CD4-positive, alpha-beta memory T cell (primary cell): ENCODE results near the gene KRTAP10-3. TPM values are rescaled to one million over a fixed set of nuclear protein-coding genes. Genes with fewer than 3 reads are reported as not detected.
A peak's percentile ranks its signal among the peaks of the same experiment; 100 is the strongest.
"Not testable (repeated sequence)": the region's sequence is repeated elsewhere in the genome, so short reads cannot be mapped to it uniquely, and the experiment has no call there.

Experiments used
- CTCF ChIA-PET: fragments of 350-600 bp; sonication (Branson Sonifier 250); formaldehyde crosslinking; loops from one replicate; lab custom pipeline; 2021; ENCODE audit warnings: inconsistent platforms; ENCODE audit not compliant: partially characterized antibody; lab: Charles Lee
- POLR2A ChIA-PET: fragments of 350-600 bp; sonication (Branson Sonifier 250); formaldehyde crosslinking; loops from one replicate; lab custom pipeline; 2021; ENCODE audit not compliant: partially characterized antibody; lab: Charles Lee
- DNase-seq, 5 donors: peaks; one replicate each; pipeline versions ENCODE4 v3.0.0 to v3.0.0-alpha.2; 2020 to 2022; ENCODE audit warnings: mixed read lengths in 1 of 5
- H3K27ac ChIP-seq: one replicate; pipeline ENCODE4 v1.7.0; 2013; ENCODE audit warnings: low read depth, low read length
- H3K27me3 ChIP-seq: 2 replicates; pipeline ENCODE4 v1.7.0; 2013; ENCODE audit warnings: mild to moderate bottlenecking, low read length, moderate library complexity; ENCODE audit not compliant: insufficient read depth
- H3K36me3 ChIP-seq: 2 replicates; pipeline ENCODE4 v1.7.0; 2013; ENCODE audit warnings: mild to moderate bottlenecking, low read length, moderate library complexity; ENCODE audit not compliant: insufficient read depth
- H3K4me1 ChIP-seq: 2 replicates; pipeline ENCODE4 v1.7.0; 2013; ENCODE audit warnings: mild to moderate bottlenecking, low read length, moderate library complexity; ENCODE audit not compliant: insufficient read depth
- H3K4me3 ChIP-seq, 2 donors: one replicate each; pipeline ENCODE4 v1.7.0; 2013; ENCODE audit warnings: low read length in 2 of 2, mild to moderate bottlenecking in 1 of 2
- H3K9me3 ChIP-seq, 2 donors: one replicate each; pipeline ENCODE4 v1.7.0; 2013; ENCODE audit warnings: low read length in 2 of 2, control low read depth in 1 of 2; ENCODE audit not compliant: control insufficient read depth in 1 of 2
- H3K27ac Mint-ChIP-seq, 7 donors: one replicate each; pipeline ENCODE4 v1.8.0; 2020 to 2021; ENCODE audit warnings: mixed read lengths in 7 of 7, mild to moderate bottlenecking in 6 of 7, inconsistent platforms in 3 of 7, moderate library complexity in 3 of 7
- H3K27me3 Mint-ChIP-seq, 2 donors: one replicate each; pipeline ENCODE4 v1.8.0; 2020 to 2021; ENCODE audit warnings: mixed read lengths in 2 of 2
- H3K36me3 Mint-ChIP-seq, 2 donors: one replicate each; pipeline ENCODE4 v1.8.0; 2020 to 2021; ENCODE audit warnings: mixed read lengths in 2 of 2, inconsistent platforms in 1 of 2, mild to moderate bottlenecking in 1 of 2
- H3K4me1 Mint-ChIP-seq, 4 donors: one replicate each; pipeline ENCODE4 v1.8.0; 2020 to 2021; ENCODE audit warnings: mixed read lengths in 4 of 4, mild to moderate bottlenecking in 1 of 4
- H3K4me3 Mint-ChIP-seq, 8 donors: one replicate each; pipeline ENCODE4 v1.8.0; 2020 to 2021; ENCODE audit warnings: mixed read lengths in 8 of 8, mild to moderate bottlenecking in 7 of 8, moderate library complexity in 6 of 8, inconsistent platforms in 3 of 8
- H3K9me3 Mint-ChIP-seq, 8 donors: one replicate each; pipeline ENCODE4 v1.8.0; 2020 to 2021; ENCODE audit warnings: mixed read lengths in 8 of 8, mild to moderate bottlenecking in 5 of 8, inconsistent platforms in 3 of 8, moderate library complexity in 1 of 8
- intact Hi-C: fragments of 100-400 bp; cut with micrococcal nuclease; formaldehyde crosslinking; loops from one replicate; pipeline ENCODE4 v1.15.1; 2023
- polyA plus RNA-seq, 2 donors: library from polyadenylated mRNA; unstranded; fragments of 300-500 nt; fragmentation: Illumina TruSeq; gene quantifications; one replicate each; pipeline ENCODE4 v1.2.3, GENCODE V29; 2021
- total RNA-seq, 2 experiments: library from RNA; stranded (reverse); gene quantifications; one replicate each; pipeline ENCODE4 v1.2.3, GENCODE V29; 2021

Gene KRTAP10-3
- total and polyA plus RNA-seq, 4 experiments from 2014 or later = not detected

- H3K27ac Mint-ChIP-seq = peak within 1 kb of the TSS in 5 of 7 donors; percentile 29 to 83 (median 50)
- CTCF ChIA-PET = not testable (repeated sequence)
These were observed 41.8 kb upstream of the KRTAP10-3 start, which contains the start of gene KRTAP10-7 for GRCh38 chr21:44600118-44600978. TSS of gene KRTAP10-7 (plus strand) at chr21:44600597. CDS start at chr21:44600622, 25 bp downstream.

GRCh38 chr21:44599264-44600029 lies 40.9 kb upstream of the KRTAP10-3 start:
- H3K4me3 Mint-ChIP-seq = no peak overlapping the region
- peaks cover 0 to 12% (median 5%) of the 10 kb centered on the region in 8 donors for H3K9me3 Mint-ChIP-seq
- intact Hi-C loops = no loop called here
- POLR2A ChIA-PET = no interaction called here
- Histone ChIP-seq H3K9me3 (no peaks in the 10 kb centered on the region), H3K27me3 (no peaks in the 10 kb centered on the region), H3K4me1 (no peaks in the 10 kb centered on the region), H3K4me3 (no peak overlapping the region), H3K27ac (no peak overlapping the region), H3K36me3 (no peaks in the 10 kb centered on the region)
- CTCF ChIA-PET = no interaction called here
- no peak for DNase-seq
- H3K36me3 Mint-ChIP-seq = no peaks in the 10 kb centered on the region
- peaks cover 0 to 5% (median 1%) of the 10 kb centered on the region in 4 donors for H3K4me1 Mint-ChIP-seq
- H3K27me3 Mint-ChIP-seq = peaks cover 10% of the 10 kb centered on the region in 2 donors
- H3K27ac Mint-ChIP-seq = no peak overlapping the region

More at GRCh38 chr21:44600118-44600978, 41.8 kb upstream of the KRTAP10-3 start, which contains the start of gene KRTAP10-7:
- H3K4me3 ChIP-seq, H3K9me3 ChIP-seq, H3K27ac ChIP-seq, H3K36me3 Mint-ChIP-seq, DNase-seq, H3K27me3 ChIP-seq, H3K4me1 Mint-ChIP-seq, intact Hi-C loops, H3K4me1 ChIP-seq, POLR2A ChIA-PET, H3K4me3 Mint-ChIP-seq, H3K36me3 ChIP-seq: not testable (repeated sequence)
- Mint-ChIP-seq H3K9me3 (peaks cover 0 to 12% (median 5%) of the 10 kb centered on the region in 8 donors), H3K27me3 (peaks cover 13% of the 10 kb centered on the region in 2 donors)

GRCh38 chr21:44598061-44598460 lies 39.5 kb upstream of the KRTAP10-3 start:
- Mint-ChIP-seq H3K27me3 (peaks cover 7 to 11% of the 10 kb centered on the region in 2 donors), H3K9me3 (peaks cover 0 to 12% (median 5%) of the 10 kb centered on the region in 8 donors), H3K4me3 (no peak overlapping the region), H3K27ac (no peak overlapping the region), H3K4me1 (peaks cover 0 to 5% (median 3%) of the 10 kb centered on the region in 4 donors), H3K36me3 (no peaks in the 10 kb centered on the region)
- CTCF ChIA-PET = no interaction called here
- POLR2A ChIA-PET = no interaction called here
- intact Hi-C loops = no loop called here
- no peaks in the 10 kb centered on the region for H3K27me3 ChIP-seq
- H3K4me3 ChIP-seq = no peak overlapping the region
- no peaks in the 10 kb centered on the region for H3K4me1 ChIP-seq
- no peak overlapping the region for H3K27ac ChIP-seq
- no peaks in the 10 kb centered on the region for H3K36me3 ChIP-seq
- H3K9me3 ChIP-seq = no peaks in the 10 kb centered on the region
- no peak for DNase-seq

- POLR2A ChIA-PET = no interaction called here
- CTCF ChIA-PET = interaction anchor here (2.5 kb wide), 1 partner anchor 86 kb away, joined by 10 read pairs; no protein-coding TSS in a partner anchor
- intact Hi-C loops = no loop called here
These were observed 37.6 kb upstream of the KRTAP10-3 start for GRCh38 chr21:44596068-44596725.

GRCh38 chr21:44595524-44595923 lies 36.9 kb upstream of the KRTAP10-3 start:
- CTCF ChIA-PET = interaction anchor here (2.5 kb wide), 1 partner anchor 85 kb away, joined by 10 read pairs; no protein-coding TSS in a partner anchor
- H3K4me3 Mint-ChIP-seq = no peak overlapping the region

More at GRCh38 chr21:44596068-44596725, 37.6 kb upstream of the KRTAP10-3 start:
- peaks cover 0 to 8% (median 3%) of the 10 kb centered on the region in 4 donors for H3K4me1 Mint-ChIP-seq
- H3K9me3 Mint-ChIP-seq = peaks cover 0 to 12% (median 5%) of the 10 kb centered on the region in 8 donors
- Histone ChIP-seq H3K4me1 (no peaks in the 10 kb centered on the region), H3K9me3 (no peaks in the 10 kb centered on the region), H3K4me3 (no peak overlapping the region), H3K27ac (no peak overlapping the region), H3K36me3 (no peaks in the 10 kb centered on the region), H3K27me3 (no peaks in the 10 kb centered on the region)
- no peaks in the 10 kb centered on the region for H3K36me3 Mint-ChIP-seq
- no peak overlapping the region for H3K27ac Mint-ChIP-seq
- H3K4me3 Mint-ChIP-seq = no peak overlapping the region
- peaks cover 2 to 12% of the 10 kb centered on the region in 2 donors for H3K27me3 Mint-ChIP-seq
- no peak for DNase-seq

GRCh38 chr21:44594406-44594916 lies 35.9 kb upstream of the KRTAP10-3 start:
- Histone ChIP-seq H3K27me3 (no peaks in the 10 kb centered on the region), H3K4me1 (no peaks in the 10 kb centered on the region), H3K36me3 (no peaks in the 10 kb centered on the region), H3K27ac (no peak overlapping the region), H3K4me3 (no peak overlapping the region), H3K9me3 (no peaks in the 10 kb centered on the region)
- Mint-ChIP-seq H3K27ac (peak overlapping the region in 2 of 7 donors; percentile 13 to 41), H3K9me3 (peaks cover 0 to 12% (median 5%) of the 10 kb centered on the region in 8 donors), H3K36me3 (no peaks in the 10 kb centered on the region), H3K4me1 (peaks cover 0 to 8% (median 3%) of the 10 kb centered on the region in 4 donors), H3K27me3 (peaks cover 2 to 12% of the 10 kb centered on the region in 2 donors), H3K4me3 (no peak overlapping the region)
- intact Hi-C loops = no loop called here
- DNase-seq = no peak
- POLR2A ChIA-PET = no interaction called here
- CTCF ChIA-PET = interaction anchor here (0.7 kb wide), 2 partner anchors 166 to 198 kb away, joined by 3 to 4 read pairs; no protein-coding TSS in a partner anchor

More at GRCh38 chr21:44595524-44595923, 36.9 kb upstream of the KRTAP10-3 start:
- H3K36me3 ChIP-seq = no peaks in the 10 kb centered on the region
- no peaks in the 10 kb centered on the region for H3K27me3 ChIP-seq
- H3K27ac ChIP-seq = no peak overlapping the region
- intact Hi-C loops = no loop called here
- peaks cover 2 to 12% of the 10 kb centered on the region in 2 donors for H3K27me3 Mint-ChIP-seq
- POLR2A ChIA-PET = no interaction called here
- H3K4me3 ChIP-seq = no peak overlapping the region
- H3K4me1 ChIP-seq = no peaks in the 10 kb centered on the region
- DNase-seq = no peak
- H3K36me3 Mint-ChIP-seq = no peaks in the 10 kb centered on the region
- no peaks in the 10 kb centered on the region for H3K9me3 ChIP-seq
- peaks cover 0 to 8% (median 3%) of the 10 kb centered on the region in 4 donors for H3K4me1 Mint-ChIP-seq
- H3K9me3 Mint-ChIP-seq = peaks cover 0 to 12% (median 5%) of the 10 kb centered on the region in 8 donors
- H3K27ac Mint-ChIP-seq = no peak overlapping the region
